ENCODE results near the gene UBE2O. TPM values are rescaled to one million over a fixed set of nuclear protein-coding genes. Genes with fewer than 3 reads are reported as not detected.
"Not testable (repeated sequence)": the region's sequence is repeated elsewhere in the genome, so short reads cannot be mapped to it uniquely, and the experiment has no call there.

The UBE2O gene
- total RNA-seq, 2 experiments from 2014 or later: 28.4 to 31.6 TPM

DNA sequence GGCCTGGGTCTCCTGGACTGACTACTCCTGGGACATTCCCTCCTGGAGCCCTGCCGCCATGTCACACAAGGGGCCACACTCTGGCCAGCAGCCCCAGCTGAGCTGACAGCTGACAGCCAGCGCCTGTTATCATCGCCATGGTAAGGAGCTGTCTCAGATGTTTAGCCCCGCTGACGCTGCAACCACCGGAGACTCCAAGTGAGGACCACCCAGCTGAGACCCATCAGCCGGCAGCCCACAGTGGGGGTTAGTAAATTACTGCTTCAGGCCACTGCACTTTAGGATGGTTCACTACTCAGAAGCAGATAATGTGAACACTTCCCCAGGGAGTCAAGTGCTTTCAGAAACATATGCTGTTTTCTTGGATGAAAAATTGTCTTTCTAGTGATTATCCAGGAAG lies 83.1 kb downstream of the UBE2O start:
- Mint-ChIP-seq H3K4me3 (no peak overlapping the region), H3K9me3 (ENCODE audit: insufficient read depth) (no peaks in the 10 kb centered on the region), H3K27me3 (ENCODE audit: low read depth) (no peaks in the 10 kb centered on the region), H3K27ac (no peak overlapping the region), H3K36me3 (ENCODE audit: low read depth) (no peaks in the 10 kb centered on the region), H3K4me1 (ENCODE audit: low read depth) (no peaks in the 10 kb centered on the region)
- CTCF ChIA-PET: interaction anchor here (0.8 to 2.5 kb wide), 4 partner anchors 16 to 28 kb away, joined by 4 to 9 read pairs (median 6); partner anchors contain the start of gene PRPSAP1
- POLR2A ChIA-PET: interaction anchor here (0.7 kb wide), 1 partner anchor 28 kb away, joined by 3 read pairs; no protein-coding TSS in a partner anchor
- no peak for ATAC-seq
- DNase-seq: no peak

GRCh38 chr17:76369379-76369778 lies 83.6 kb downstream of the UBE2O start:
- H3K4me1 Mint-ChIP-seq (ENCODE audit: low read depth): no peaks in the 10 kb centered on the region
- ATAC-seq (no peak), DNase-seq (no peak)
- CTCF ChIA-PET: interaction anchor here (2.3 to 2.5 kb wide), 2 partner anchors 16 to 29 kb away, joined by 7 to 9 read pairs; no protein-coding TSS in a partner anchor
- H3K27ac Mint-ChIP-seq: no peak overlapping the region
- POLR2A ChIA-PET: no interaction called here
- H3K27me3 Mint-ChIP-seq (ENCODE audit: low read depth): no peaks in the 10 kb centered on the region
- H3K9me3 Mint-ChIP-seq (ENCODE audit: insufficient read depth): no peaks in the 10 kb centered on the region
- no peak overlapping the region for H3K4me3 Mint-ChIP-seq
- no peaks in the 10 kb centered on the region for H3K36me3 Mint-ChIP-seq (ENCODE audit: low read depth)

DNA sequence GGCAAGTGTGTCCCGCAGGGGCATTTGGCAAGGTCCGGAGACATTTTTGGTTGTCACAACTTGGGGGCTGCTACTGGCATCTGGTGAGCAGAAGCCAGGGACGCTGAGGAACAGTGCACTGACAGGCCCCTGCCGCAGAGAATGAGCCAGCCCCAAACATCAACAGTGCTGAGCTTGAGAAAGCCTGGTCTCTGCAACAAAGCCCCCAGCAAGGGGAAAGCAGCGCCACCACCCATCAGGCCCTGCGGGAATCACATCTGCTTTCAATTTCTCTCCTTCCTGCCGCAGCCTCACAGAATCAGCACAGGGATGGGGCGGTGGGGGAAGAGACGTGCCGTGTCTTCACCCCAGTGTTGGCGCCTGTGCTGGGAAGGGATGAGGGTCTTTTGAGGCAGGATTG lies 84.4 kb downstream of the UBE2O start:
- Mint-ChIP-seq H3K9me3 (ENCODE audit: insufficient read depth) (no peaks in the 10 kb centered on the region), H3K27me3 (ENCODE audit: low read depth) (no peaks in the 10 kb centered on the region), H3K27ac (no peak overlapping the region), H3K4me1 (ENCODE audit: low read depth) (no peaks in the 10 kb centered on the region), H3K36me3 (ENCODE audit: low read depth) (no peaks in the 10 kb centered on the region), H3K4me3 (no peak overlapping the region)
- ChIA-PET CTCF (no interaction called here), POLR2A (no interaction called here)
- ATAC-seq: no peak
- no peak for DNase-seq

DNA sequence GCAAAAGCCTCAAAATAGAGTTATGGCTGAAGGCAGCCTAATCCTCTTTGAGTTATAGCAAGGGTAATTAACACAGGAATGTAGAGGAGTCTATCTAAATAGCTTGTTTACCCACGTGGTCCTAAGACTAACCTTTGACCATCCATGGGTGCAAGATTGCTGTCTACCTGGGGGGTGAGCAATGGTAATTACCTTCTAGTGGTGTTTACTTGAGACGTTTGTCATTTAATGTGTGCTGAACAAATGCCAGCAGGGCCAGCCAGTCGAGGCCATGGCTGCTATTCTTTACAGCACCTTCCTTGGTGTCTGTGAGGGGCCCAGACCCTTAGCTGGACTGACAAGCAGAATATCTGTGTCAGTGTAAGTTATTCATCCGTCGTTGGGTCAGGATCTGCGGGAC lies 85.3 kb downstream of the UBE2O start:
- H3K9me3 Mint-ChIP-seq (ENCODE audit: insufficient read depth): no peaks in the 10 kb centered on the region
- no peak for ATAC-seq

GRCh38 chr17:76366247-76366646 lies 86.7 kb downstream of the UBE2O start:
- no peak overlapping the region for H3K27ac Mint-ChIP-seq
- H3K4me1 Mint-ChIP-seq (ENCODE audit: low read depth): no peaks in the 10 kb centered on the region
- CTCF ChIA-PET: interaction anchor here (1.1 to 3.6 kb wide), 2 partner anchors 9 to 32 kb away, joined by 4 to 16 read pairs; no protein-coding TSS in a partner anchor
- peaks cover 3% of the 10 kb centered on the region for H3K27me3 Mint-ChIP-seq (ENCODE audit: low read depth)
- ATAC-seq (no peak), DNase-seq (no peak)
- H3K9me3 Mint-ChIP-seq (ENCODE audit: insufficient read depth): no peaks in the 10 kb centered on the region
- POLR2A ChIA-PET: no interaction called here
- no peak overlapping the region for H3K4me3 Mint-ChIP-seq
- no peaks in the 10 kb centered on the region for H3K36me3 Mint-ChIP-seq (ENCODE audit: low read depth)

More for the DNA sequence above, 85.3 kb downstream of the UBE2O start:
- Mint-ChIP-seq H3K36me3 (ENCODE audit: low read depth) (no peaks in the 10 kb centered on the region), H3K27me3 (ENCODE audit: low read depth) (no peaks in the 10 kb centered on the region), H3K27ac (no peak overlapping the region), H3K4me1 (ENCODE audit: low read depth) (no peaks in the 10 kb centered on the region), H3K4me3 (no peak overlapping the region)
- POLR2A ChIA-PET: no interaction called here
- CTCF ChIA-PET: no interaction called here
- DNase-seq: no peak

- H3K4me3 Mint-ChIP-seq: no peak overlapping the region
- peaks cover 3% of the 10 kb centered on the region for H3K27me3 Mint-ChIP-seq (ENCODE audit: low read depth)
- no peak overlapping the region for H3K27ac Mint-ChIP-seq
- CTCF ChIA-PET: interaction anchor here (0.7 to 5.1 kb wide), 4 partner anchors 8 to 43 kb away, joined by 4 to 27 read pairs (median 11); partner anchors contain the start of gene SPHK1
- H3K4me1 Mint-ChIP-seq (ENCODE audit: low read depth): no peaks in the 10 kb centered on the region
- DNase-seq (no peak), ATAC-seq (no peak)
- POLR2A ChIA-PET: interaction anchor here (0.7 kb wide), 2 partner anchors 11 to 175 kb away, joined by 3 read pairs; no protein-coding TSS in a partner anchor
- no peaks in the 10 kb centered on the region for H3K36me3 Mint-ChIP-seq (ENCODE audit: low read depth)
- H3K9me3 Mint-ChIP-seq (ENCODE audit: insufficient read depth): no peaks in the 10 kb centered on the region
These were observed 87.6 kb downstream of the UBE2O start for GRCh38 chr17:76365256-76365903.

GRCh38 chr17:76363107-76363842 lies 89.7 kb downstream of the UBE2O start:
- Mint-ChIP-seq H3K27me3 (ENCODE audit: low read depth) (peaks cover 3% of the 10 kb centered on the region), H3K9me3 (ENCODE audit: insufficient read depth) (no peaks in the 10 kb centered on the region), H3K4me1 (ENCODE audit: low read depth) (no peaks in the 10 kb centered on the region), H3K27ac (no peak overlapping the region), H3K4me3 (no peak overlapping the region), H3K36me3 (ENCODE audit: low read depth) (no peaks in the 10 kb centered on the region)
- ChIA-PET CTCF (interaction anchor here (0.9 to 5.1 kb wide), 4 partner anchors 9 to 35 kb away, joined by 3 to 27 read pairs (median 10); partner anchors contain the start of genes PRPSAP1 and SPHK1), POLR2A (no interaction called here)
- DNase-seq (no peak), ATAC-seq (no peak)

DNA sequence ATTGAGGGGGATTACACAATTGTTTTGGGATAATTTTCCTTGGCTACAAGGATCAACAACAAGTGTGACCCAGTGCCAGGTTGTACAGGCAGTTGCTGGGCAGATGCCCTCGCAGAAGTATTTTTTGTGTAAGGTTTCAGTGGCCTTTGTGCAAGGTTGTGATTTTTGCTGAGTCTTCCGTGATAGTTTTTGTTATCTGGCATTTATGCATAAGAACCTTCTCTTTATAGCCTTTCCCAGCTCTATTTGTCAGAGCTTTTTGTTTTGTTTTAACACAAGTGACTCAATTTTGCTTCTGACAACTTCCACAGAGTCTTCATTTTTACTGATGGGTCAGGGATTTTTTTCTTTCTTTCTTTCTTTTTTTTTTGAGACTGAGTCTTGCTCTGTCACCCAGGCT lies 92.5 kb downstream of the UBE2O start:
- ATAC-seq (no peak), DNase-seq (no peak)
- H3K9me3 Mint-ChIP-seq (ENCODE audit: insufficient read depth): no peaks in the 10 kb centered on the region
- H3K4me1 Mint-ChIP-seq (ENCODE audit: low read depth): no peaks in the 10 kb centered on the region
- H3K27ac Mint-ChIP-seq: no peak overlapping the region
- ChIA-PET POLR2A (no interaction called here), CTCF (interaction anchor here (0.7 kb wide), 1 partner anchor 15 kb away, joined by 3 read pairs; no protein-coding TSS in a partner anchor)
- H3K27me3 Mint-ChIP-seq (ENCODE audit: low read depth): peaks cover 3% of the 10 kb centered on the region
- no peaks in the 10 kb centered on the region for H3K36me3 Mint-ChIP-seq (ENCODE audit: low read depth)
- no peak overlapping the region for H3K4me3 Mint-ChIP-seq

GRCh38 chr17:76359776-76360175 lies 93.2 kb downstream of the UBE2O start:
- H3K9me3 Mint-ChIP-seq (ENCODE audit: insufficient read depth); H3K4me1 Mint-ChIP-seq (ENCODE audit: low read depth); ATAC-seq; H3K4me3 Mint-ChIP-seq; H3K27me3 Mint-ChIP-seq (ENCODE audit: low read depth); POLR2A ChIA-PET; H3K27ac Mint-ChIP-seq; H3K36me3 Mint-ChIP-seq (ENCODE audit: low read depth); DNase-seq: not testable (repeated sequence)
- CTCF ChIA-PET: interaction anchor here (0.7 kb wide), 1 partner anchor 16 kb away, joined by 3 read pairs; no protein-coding TSS in a partner anchor

GRCh38 chr17:76359375-76359774 lies 93.6 kb downstream of the UBE2O start:
- ATAC-seq: no peak
- Mint-ChIP-seq H3K4me3 (no peak overlapping the region), H3K4me1 (ENCODE audit: low read depth) (peaks cover 7% of the 10 kb centered on the region), H3K9me3 (ENCODE audit: insufficient read depth) (no peaks in the 10 kb centered on the region), H3K36me3 (ENCODE audit: low read depth) (no peaks in the 10 kb centered on the region), H3K27ac (no peak overlapping the region), H3K27me3 (ENCODE audit: low read depth) (peaks cover 3% of the 10 kb centered on the region)
- ChIA-PET POLR2A (no interaction called here), CTCF (no interaction called here)
- no peak for DNase-seq

DNA sequence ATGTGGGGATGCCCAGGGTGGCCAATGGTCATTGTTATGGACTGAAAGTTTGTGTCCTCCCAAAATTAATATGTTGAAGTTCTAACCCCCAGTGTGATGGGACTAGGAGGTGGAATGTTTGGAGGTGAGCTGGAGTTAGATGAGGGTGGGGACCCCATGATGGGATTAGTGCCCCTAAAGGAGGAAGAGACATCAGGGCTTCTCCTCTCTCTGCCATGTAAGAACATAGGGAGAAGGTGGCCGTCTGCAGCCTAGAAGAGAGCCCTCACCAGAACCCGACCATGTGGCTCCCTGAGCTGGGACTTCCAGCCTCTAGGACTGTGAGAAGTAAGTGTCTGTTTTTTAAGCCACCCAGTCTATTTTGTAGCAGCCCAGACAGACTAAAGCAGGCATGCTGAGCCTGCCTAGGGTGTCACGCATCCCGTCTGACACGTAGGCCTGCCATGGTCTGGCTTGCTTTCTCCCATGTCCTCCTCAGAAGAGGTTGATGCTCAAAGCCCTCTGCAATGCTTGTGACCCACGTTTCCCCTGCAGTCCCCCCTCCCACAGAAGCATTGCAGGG lies 95.3 kb downstream of the UBE2O start:
- peaks cover 3% of the 10 kb centered on the region for H3K27me3 Mint-ChIP-seq (ENCODE audit: low read depth)
- ATAC-seq (no peak), DNase-seq (no peak)
- peaks cover 15% of the 10 kb centered on the region for H3K4me1 Mint-ChIP-seq (ENCODE audit: low read depth)
- H3K9me3 Mint-ChIP-seq (ENCODE audit: insufficient read depth): no peaks in the 10 kb centered on the region
- H3K27ac Mint-ChIP-seq: no peak overlapping the region
- H3K4me3 Mint-ChIP-seq: no peak overlapping the region
- peaks cover 4% of the 10 kb centered on the region for H3K36me3 Mint-ChIP-seq (ENCODE audit: low read depth)
- ChIA-PET POLR2A (no interaction called here), CTCF (interaction anchor here (1.2 to 1.7 kb wide), 4 partner anchors 8 to 51 kb away, joined by 3 to 5 read pairs (median 4); no protein-coding TSS in a partner anchor)

Data from activated CD8-positive, alpha-beta T cell treated with anti-CD3 and anti-CD28 coated beads, Interleukin-2, amount 10 ng/mL, durations not matched to agents 7 days and 5 days (primary cell).